HuH-7 (cell line): Measurements from ENCODE around the gene TBR1.

Experiments
- DNase-seq: peaks from one replicate; pipeline ENCODE4 v3.0.0; 2011; ENCODE audit warnings: low spot score

The TBR1 gene

GRCh38 chr2:161415987-161416707 lies at the start of gene TBR1:
TSS of gene TBR1 (plus strand) at chr2:161416297. CDS start at chr2:161416411, 114 bp downstream.
- peak; percentile 60 for DNase-seq

- no peak for DNase-seq
These were observed 48.4 kb upstream of the TBR1 start for GRCh38 chr2:161367675-161368074.

GRCh38 chr2:161369311-161369710 lies 46.8 kb upstream of the TBR1 start:
- no peak for DNase-seq

- no peak for DNase-seq
These were observed 45.1 kb upstream of the TBR1 start for GRCh38 chr2:161370981-161371380.

GRCh38 chr2:161371869-161372268 lies 44.2 kb upstream of the TBR1 start:
- DNase-seq, result no peak

GRCh38 chr2:161373942-161374341 lies 42.2 kb upstream of the TBR1 start:
- DNase-seq, result no peak

GRCh38 chr2:161374446-161374845 lies 41.7 kb upstream of the TBR1 start:
- no peak for DNase-seq

GRCh38 chr2:161379740-161380139 lies 36.4 kb upstream of the TBR1 start:
- no peak for DNase-seq

- no peak for DNase-seq
These were observed 34.6 kb upstream of the TBR1 start for GRCh38 chr2:161381546-161381945.

- no peak for DNase-seq
These were observed 33.4 kb upstream of the TBR1 start for GRCh38 chr2:161382747-161383146.

- no peak for DNase-seq
These were observed 31.2 kb upstream of the TBR1 start for GRCh38 chr2:161384864-161385263.

GRCh38 chr2:161386228-161386824 lies 29.8 kb upstream of the TBR1 start:
- no peak for DNase-seq

- no peak for DNase-seq
These were observed 27.8 kb upstream of the TBR1 start for GRCh38 chr2:161388146-161388779.

- no peak for DNase-seq
These were observed 24.2 kb upstream of the TBR1 start for GRCh38 chr2:161391737-161392506.

GRCh38 chr2:161400076-161400475 lies 16.0 kb upstream of the TBR1 start:
- DNase-seq, result no peak

GRCh38 chr2:161402297-161402696 lies 13.8 kb upstream of the TBR1 start:
- DNase-seq, result no peak

- no peak for DNase-seq
These were observed 9.8 kb upstream of the TBR1 start for GRCh38 chr2:161406316-161406715.

- no peak for DNase-seq
These were observed 8.5 kb upstream of the TBR1 start for GRCh38 chr2:161407597-161407996.

GRCh38 chr2:161409308-161409907 lies 6.7 kb upstream of the TBR1 start:
- no peak for DNase-seq

GRCh38 chr2:161412346-161412745 lies 3.8 kb upstream of the TBR1 start:
- DNase-seq, result no peak

GRCh38 chr2:161414042-161415033 lies 1.8 kb upstream of the TBR1 start:
- peak; percentile 66 for DNase-seq
